WTC11 (cell line): ENCODE data around the gene IL31. TPM values are rescaled to one million over a fixed set of nuclear protein-coding genes. Genes with fewer than 3 reads are reported as not detected.

Experiments used
- ATAC-seq: fragments of 200-7000 bp; cut with Tn5 transposase; 2 replicates; pipeline ENCODE4 v1.10.0; 2021; ENCODE audit warnings: mild to moderate bottlenecking, moderate library complexity
- CTCF ChIA-PET: fragments of 300-600 bp; sonication (Branson Sonifier 250); formaldehyde crosslinking; loops from one replicate; lab custom pipeline; 2021; ENCODE audit warnings: antibody characterized with exemption; lab: Charles Lee
- POLR2A ChIA-PET: fragments of 350-600 bp; sonication (Branson Sonifier 250); formaldehyde crosslinking; loops from one replicate; lab custom pipeline; 2021; ENCODE audit warnings: antibody characterized with exemption; lab: Charles Lee
- DNase-seq: peaks from one replicate; pipeline ENCODE4 v3.0.0; 2021; ENCODE audit warnings: low spot score
- H3K27ac Mint-ChIP-seq: 2 replicates; pipeline ENCODE4 v1.8.0; 2021; ENCODE audit warnings: mixed read lengths
- H3K27me3 Mint-ChIP-seq: 2 replicates; pipeline ENCODE4 v1.8.0; 2021; ENCODE audit warnings: low read depth, mild to moderate bottlenecking, moderate library complexity, mixed read lengths
- H3K36me3 Mint-ChIP-seq: 2 replicates; pipeline ENCODE4 v1.8.0; 2021; ENCODE audit warnings: mixed read lengths
- H3K4me1 Mint-ChIP-seq: 2 replicates; pipeline ENCODE4 v1.8.0; 2022; ENCODE audit warnings: mixed read lengths
- H3K4me3 Mint-ChIP-seq: 2 replicates; pipeline ENCODE4 v1.8.0; 2021; ENCODE audit warnings: mild to moderate bottlenecking, moderate library complexity, mixed read lengths
- H3K9me3 Mint-ChIP-seq: 2 replicates; pipeline ENCODE4 v1.8.0; 2021; ENCODE audit warnings: mixed read lengths
- CDX4 ChIP-seq: fragments of 250-450 bp; sonication (Bioruptor Pico); IDR thresholded peaks from 2 replicates; pipeline ENCODE4 v1.9.0; 2021; ENCODE audit warnings: moderate library complexity, mild to moderate bottlenecking, inconsistent platforms, borderline replicate concordance
- CREB1 ChIP-seq: sonication (generic); formaldehyde crosslinking; IDR thresholded peaks from 2 replicates; pipeline ENCODE4 v1.8.0; 2023; ENCODE audit warnings: mild to moderate bottlenecking, missing genetic modification reagents
- E2F4 ChIP-seq: sonication (generic); formaldehyde crosslinking; IDR thresholded peaks from 2 replicates; pipeline ENCODE4 v1.8.1; 2022; ENCODE audit warnings: low read depth, mild to moderate bottlenecking, moderate library complexity, missing genetic modification reagents, borderline replicate concordance
- FOXJ3 ChIP-seq: sonication (generic); formaldehyde crosslinking; IDR thresholded peaks from 2 replicates; pipeline ENCODE4 v1.9.0; 2021; ENCODE audit warnings: missing genetic modification reagents, mild to moderate bottlenecking, borderline replicate concordance
- FOXP1 ChIP-seq: sonication (generic); formaldehyde crosslinking; IDR thresholded peaks from 2 replicates; pipeline ENCODE4 v1.8.0; 2022; ENCODE audit warnings: missing genetic modification reagents, mild to moderate bottlenecking, moderate library complexity, borderline replicate concordance
- JUN ChIP-seq: sonication (generic); formaldehyde crosslinking; IDR thresholded peaks from 2 replicates; pipeline ENCODE4 v1.8.0; 2023; ENCODE audit warnings: mild to moderate bottlenecking, missing genetic modification reagents
- NFATC4 ChIP-seq: fragments of 250-450 bp; sonication (Bioruptor Pico); IDR thresholded peaks from 2 replicates; pipeline ENCODE4 v1.9.0; 2021; ENCODE audit warnings: mild to moderate bottlenecking
- NR2C2 ChIP-seq: sonication (generic); formaldehyde crosslinking; IDR thresholded peaks from 2 replicates; pipeline ENCODE4 v1.8.0; 2022; ENCODE audit warnings: mild to moderate bottlenecking, missing genetic modification reagents
- NR3C1 ChIP-seq: sonication (generic); formaldehyde crosslinking; conservative IDR thresholded peaks from 2 replicates; pipeline ENCODE4 v1.8.1; 2023; ENCODE audit warnings: low read depth, mild to moderate bottlenecking, missing genetic modification reagents
- PRDM15 ChIP-seq: sonication (generic); formaldehyde crosslinking; IDR thresholded peaks from 2 replicates; pipeline ENCODE4 v1.8.0; 2022; ENCODE audit warnings: missing genetic modification reagents
- RORB ChIP-seq: fragments of 250-450 bp; sonication (Bioruptor Pico); IDR thresholded peaks from 2 replicates; pipeline ENCODE4 v1.9.0; 2021; ENCODE audit warnings: mild to moderate bottlenecking
- ZNF281 ChIP-seq: sonication (generic); formaldehyde crosslinking; IDR thresholded peaks from 2 replicates; pipeline ENCODE4 v1.8.0; 2023; ENCODE audit warnings: mild to moderate bottlenecking, missing genetic modification reagents
- ZNF317 ChIP-seq: sonication (generic); formaldehyde crosslinking; IDR thresholded peaks from 2 replicates; pipeline ENCODE4 v1.8.1; 2023; ENCODE audit warnings: low read depth, mild to moderate bottlenecking, moderate library complexity, missing genetic modification reagents, borderline replicate concordance
- total RNA-seq: library from RNA; stranded (reverse); gene quantifications from 3 replicates; pipeline ENCODE4 v1.2.3, GENCODE V29; 2021

IL31 gene
- total RNA-seq, 1 experiment from 2014 or later, result not detected

GRCh38 chr12:122195405-122195804 is 21.4 kb upstream of the IL31 start:
- TF ChIP-seq JUN (no peak), ZNF317 (CRISPR knock-in tag) (peak; percentile 83)
- no peak for DNase-seq
- Mint-ChIP-seq H3K4me3 (no peak overlapping the region), H3K36me3 (peaks cover 4% of the 10 kb centered on the region; the same call in 1 of the 2 replicates), H3K27ac (no peak overlapping the region), H3K9me3 (peaks cover 15% of the 10 kb centered on the region), H3K4me1 (peaks cover 8% of the 10 kb centered on the region; the same call in 1 of the 2 replicates), H3K27me3 (no peaks in the 10 kb centered on the region; the same call in 1 of the 2 replicates)
- ChIA-PET POLR2A (no interaction called here), CTCF (no interaction called here)
- ATAC-seq, result no peak

GRCh38 chr12:122194804-122195203 is 20.8 kb upstream of the IL31 start:
- ATAC-seq (no peak), DNase-seq (no peak)
- CTCF ChIA-PET, result interaction anchor here (0.9 to 1.1 kb wide), 2 partner anchors 28 to 57 kb away, joined by 3 to 4 read pairs; no protein-coding TSS in a partner anchor
- Mint-ChIP-seq H3K27ac (no peak overlapping the region), H3K36me3 (peaks cover 4% of the 10 kb centered on the region; the same call in 1 of the 2 replicates), H3K27me3 (no peaks in the 10 kb centered on the region), H3K4me3 (no peak overlapping the region), H3K4me1 (peaks cover 8% of the 10 kb centered on the region; the same call in 1 of the 2 replicates), H3K9me3 (peaks cover 15% of the 10 kb centered on the region)
- TF ChIP-seq NR2C2 (CRISPR knock-in tag) (no peak), CREB1 (no peak), NFATC4 (CRISPR knock-in tag) (no peak), NR3C1 (no peak), FOXJ3 (CRISPR knock-in tag) (no peak), ZNF317 (CRISPR knock-in tag) (no peak), CDX4 (no peak), RORB (CRISPR knock-in tag) (no peak), FOXP1 (CRISPR knock-in tag) (no peak), ZNF281 (CRISPR knock-in tag) (no peak)
- POLR2A ChIA-PET, result no interaction called here

GRCh38 chr12:122192441-122192840 is 18.4 kb upstream of the IL31 start:
- H3K4me1 Mint-ChIP-seq, result peaks cover 7% of the 10 kb centered on the region; the same call in 1 of the 2 replicates
- POLR2A ChIA-PET, result interaction anchor here (0.6 kb wide), 1 partner anchor 276 kb away, joined by 3 read pairs; no protein-coding TSS in a partner anchor
- TF ChIP-seq E2F4 (CRISPR knock-in tag) (no peak), PRDM15 (CRISPR knock-in tag) (no peak)

More at GRCh38 chr12:122192441-122192840, 18.4 kb upstream of the IL31 start:
- peaks cover 15% of the 10 kb centered on the region for H3K9me3 Mint-ChIP-seq
- H3K27ac Mint-ChIP-seq, result peak overlapping the region; percentile 4; the same call in 1 of the 2 replicates
- no peak for DNase-seq
- H3K4me3 Mint-ChIP-seq, result no peak overlapping the region
- no peaks in the 10 kb centered on the region for H3K27me3 Mint-ChIP-seq
- CTCF ChIA-PET, result interaction anchor here (0.5 to 1.2 kb wide), 5 partner anchors 13 to 886 kb away, joined by 3 to 4 read pairs (median 3); no protein-coding TSS in a partner anchor
- no peak for ATAC-seq
- H3K36me3 Mint-ChIP-seq, result peaks cover 4% of the 10 kb centered on the region; the same call in 1 of the 2 replicates
